HG03520 (cell line): Measurements from ENCODE around the gene MT1A.
"Not testable (repeated sequence)": the region's sequence is repeated elsewhere in the genome, so short reads cannot be mapped to it uniquely, and the experiment has no call there.

ENCODE experiments used
- ATAC-seq: cut with Tn5 transposase; IDR thresholded peaks from one replicate; pipeline ENCODE4 v1.9.1; 2021; ENCODE audit warnings: mild to moderate bottlenecking, moderate library complexity; ENCODE audit not compliant: unreplicated experiment

The MT1A gene

GRCh38 chr16:56610017-56610608 lies 28.4 kb upstream of the MT1A start:
- no peak for ATAC-seq

GRCh38 chr16:56610609-56611111 lies 27.8 kb upstream of the MT1A start:
- no peak for ATAC-seq

- ATAC-seq = no peak
Observed at GRCh38 chr16:56611281-56611833, 27.1 kb upstream of the MT1A start.

GRCh38 chr16:56613706-56614105 lies 24.8 kb upstream of the MT1A start:
- ATAC-seq = no peak

GRCh38 chr16:56614549-56614991 lies 23.9 kb upstream of the MT1A start:
- ATAC-seq = no peak

GRCh38 chr16:56615353-56615752 lies 23.1 kb upstream of the MT1A start:
- no peak for ATAC-seq

GRCh38 chr16:56616608-56617211 lies 21.8 kb upstream of the MT1A start:
- ATAC-seq = no peak

- ATAC-seq = no peak
Observed at GRCh38 chr16:56617212-56618085, 21.0 kb upstream of the MT1A start.

GRCh38 chr16:56618138-56618537 lies 20.3 kb upstream of the MT1A start:
- ATAC-seq = no peak

GRCh38 chr16:56620339-56620897 lies 18.0 kb upstream of the MT1A start:
- ATAC-seq = no peak

- not testable (repeated sequence) for ATAC-seq
Observed at GRCh38 chr16:56621665-56622445, 16.6 kb upstream of the MT1A start.

- ATAC-seq = not testable (repeated sequence)
Observed at GRCh38 chr16:56623184-56623583, 15.3 kb upstream of the MT1A start.

- no peak for ATAC-seq
Observed at GRCh38 chr16:56623637-56624036, 14.8 kb upstream of the MT1A start.

GRCh38 chr16:56625140-56625942 lies 13.1 kb upstream of the MT1A start, which contains the start of gene MT1E:
Gene MT1E, plus strand, starts transcription at chr16:56625781. Its CDS starts 71 bp downstream, at chr16:56625852.
- no peak for ATAC-seq

- no peak for ATAC-seq
Observed at GRCh38 chr16:56625943-56626654, 12.4 kb upstream of the MT1A start.

GRCh38 chr16:56626685-56627084 lies 11.8 kb upstream of the MT1A start:
- ATAC-seq = no peak

- ATAC-seq = no peak
Observed at GRCh38 chr16:56628486-56629350, 9.7 kb upstream of the MT1A start.

GRCh38 chr16:56629531-56629930 lies 8.9 kb upstream of the MT1A start:
- no peak for ATAC-seq
